Activated B cell treated with CpG ODN at 0.5 μM for 24 hours (primary cell): Measurements from ENCODE around the gene GPR17. TPM values are rescaled to one million over a fixed set of nuclear protein-coding genes. Genes with fewer than 3 reads are reported as not detected.

ENCODE experiments used
- ATAC-seq: fragments of 200-7000 bp; cut with Tn5 transposase; one replicate; pipeline ENCODE4 v1.10.0; 2021; ENCODE audit warnings: low read depth, mild to moderate bottlenecking, moderate library complexity
- CTCF ChIA-PET: fragments of 350-600 bp; sonication (Branson Sonifier 250); formaldehyde crosslinking; loops from one replicate; lab custom pipeline; 2021; ENCODE audit warnings: antibody characterized with exemption; lab: Charles Lee
- POLR2A ChIA-PET: fragments of 350-600 bp; sonication (Branson Sonifier 250); formaldehyde crosslinking; loops from one replicate; lab custom pipeline; 2021; ENCODE audit warnings: antibody characterized with exemption; lab: Charles Lee
- DNase-seq: peaks from one replicate; pipeline ENCODE4 v3.0.0; 2022
- H3K27ac Mint-ChIP-seq: one replicate; pipeline ENCODE4 v1.8.0; 2020; ENCODE audit warnings: mixed read lengths
- H3K27me3 Mint-ChIP-seq: one replicate; pipeline ENCODE4 v1.8.0; 2021; ENCODE audit warnings: mixed read lengths
- H3K36me3 Mint-ChIP-seq: one replicate; pipeline ENCODE4 v1.8.0; 2021; ENCODE audit warnings: low read depth, mixed read lengths
- H3K4me1 Mint-ChIP-seq: one replicate; pipeline ENCODE4 v1.8.0; 2021; ENCODE audit warnings: mixed read lengths
- H3K4me3 Mint-ChIP-seq: one replicate; pipeline ENCODE4 v1.8.0; 2020; ENCODE audit warnings: mild to moderate bottlenecking, mixed read lengths
- H3K9me3 Mint-ChIP-seq: one replicate; pipeline ENCODE4 v1.8.0; 2020; ENCODE audit warnings: mixed read lengths
- CTCF ChIP-seq: fragments of 200-600 bp; IDR thresholded peaks from one replicate; pipeline ENCODE4 v1.8.0; 2022; ENCODE audit warnings: antibody characterized with exemption, mild to moderate bottlenecking
- intact Hi-C: fragments of 100-400 bp; cut with micrococcal nuclease; formaldehyde crosslinking; loops from one replicate; pipeline ENCODE4 v1.15.1; 2024
- total RNA-seq: library from RNA; stranded (reverse); gene quantifications from 2 replicates; pipeline ENCODE4 v1.2.3, GENCODE V29; 2022

Gene GPR17
- total RNA-seq, 1 donor from 2014 or later = not detected

DNA sequence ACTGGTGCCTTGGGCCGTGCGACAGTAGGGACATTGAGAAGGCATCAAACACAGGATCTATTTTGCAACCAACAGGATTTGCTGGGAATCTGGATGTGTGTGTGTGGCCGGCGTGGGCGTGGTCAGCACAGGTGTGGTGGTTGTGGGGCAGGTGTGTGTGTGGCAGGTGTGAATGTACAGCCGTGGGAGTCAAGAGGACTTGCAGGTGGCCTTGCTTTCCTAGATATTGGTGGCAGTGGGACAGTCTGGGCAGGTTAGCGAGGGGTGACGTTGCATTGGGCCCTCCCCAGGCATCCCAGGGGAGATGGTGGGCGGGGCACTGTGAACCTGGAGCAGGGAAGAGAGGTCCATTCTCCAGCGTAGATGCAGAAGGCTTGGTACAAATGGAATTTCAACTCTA lies 32.6 kb downstream of the GPR17 start:
- POLR2A ChIA-PET = no interaction called here
- no peak for DNase-seq
- H3K27ac Mint-ChIP-seq = no peak overlapping the region
- H3K36me3 Mint-ChIP-seq = no peaks in the 10 kb centered on the region
- peaks cover 17% of the 10 kb centered on the region for H3K4me1 Mint-ChIP-seq
- no peak for TF ChIP-seq CTCF
- no peak for ATAC-seq
- H3K9me3 Mint-ChIP-seq = no peaks in the 10 kb centered on the region
- CTCF ChIA-PET = no interaction called here
- peaks cover 34% of the 10 kb centered on the region for H3K27me3 Mint-ChIP-seq
- intact Hi-C loops = no loop called here
- no peak overlapping the region for H3K4me3 Mint-ChIP-seq

DNA sequence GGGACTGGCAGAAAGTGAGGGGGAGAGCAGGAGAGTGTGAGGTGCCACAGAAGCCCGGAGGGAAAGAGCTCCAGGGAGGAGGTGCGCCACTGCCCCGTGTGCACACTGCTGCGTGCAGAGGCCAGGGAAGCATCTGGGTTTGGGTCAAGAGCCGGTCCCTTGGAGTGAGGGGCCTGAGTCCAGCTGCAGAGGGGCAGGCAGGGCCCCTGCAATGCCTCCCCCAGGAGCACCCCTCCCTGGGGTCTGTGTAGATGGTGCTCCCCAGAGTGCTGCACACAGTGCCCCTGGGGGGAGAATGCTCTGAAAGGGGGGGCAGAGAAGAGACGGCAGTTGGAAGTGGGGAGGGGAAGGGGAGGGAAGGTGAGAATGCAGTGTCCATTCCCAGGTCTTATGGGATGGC lies 33.0 kb downstream of the GPR17 start:
- no peak overlapping the region for H3K27ac Mint-ChIP-seq
- TF ChIP-seq CTCF = no peak
- no peaks in the 10 kb centered on the region for H3K36me3 Mint-ChIP-seq
- H3K4me3 Mint-ChIP-seq = no peak overlapping the region
- H3K9me3 Mint-ChIP-seq = no peaks in the 10 kb centered on the region
- DNase-seq (no peak), ATAC-seq (no peak)
- CTCF ChIA-PET = no interaction called here
- intact Hi-C loops = no loop called here
- POLR2A ChIA-PET = no interaction called here
- H3K4me1 Mint-ChIP-seq = peaks cover 17% of the 10 kb centered on the region
- H3K27me3 Mint-ChIP-seq = peaks cover 29% of the 10 kb centered on the region

- peak; percentile 28 for ATAC-seq
Observed at GRCh38 chr2:127679680-127680361, 33.9 kb downstream of the GPR17 start.

DNA sequence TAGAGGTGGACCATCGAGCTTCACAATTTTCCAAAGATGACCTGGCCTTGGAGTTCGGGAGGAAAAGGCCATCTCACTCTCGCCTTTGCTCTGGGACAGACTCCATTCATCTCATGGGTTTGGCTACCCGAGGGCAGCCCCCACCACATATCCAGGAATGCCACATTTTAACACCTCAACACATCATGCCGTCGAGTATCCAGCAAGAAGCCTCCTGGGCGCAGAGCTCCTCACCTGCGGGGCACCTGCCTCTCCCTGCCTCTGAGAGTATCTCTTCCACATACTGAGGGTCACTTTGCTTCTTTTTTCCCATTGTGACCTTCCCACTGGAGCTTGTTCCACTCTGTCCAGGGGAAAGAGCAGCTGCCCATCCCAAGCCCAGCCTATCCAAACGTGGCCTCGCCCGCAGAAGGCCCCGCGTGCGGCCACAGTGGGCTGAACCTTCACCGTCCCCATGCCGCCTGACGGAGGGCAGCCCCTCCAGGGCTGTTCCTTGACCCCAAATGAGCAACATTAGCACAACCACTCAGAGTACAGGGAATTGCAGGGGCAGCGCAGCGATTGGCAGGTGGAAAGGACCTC lies 34.8 kb downstream of the GPR17 start:
- no peaks in the 10 kb centered on the region for H3K36me3 Mint-ChIP-seq
- H3K4me1 Mint-ChIP-seq = peaks cover 9% of the 10 kb centered on the region
- CTCF ChIA-PET = no interaction called here
- ATAC-seq (no peak), DNase-seq (no peak)
- peaks cover 20% of the 10 kb centered on the region for H3K27me3 Mint-ChIP-seq
- TF ChIP-seq CTCF = no peak
- H3K27ac Mint-ChIP-seq = no peak overlapping the region
- H3K4me3 Mint-ChIP-seq = no peak overlapping the region
- POLR2A ChIA-PET = no interaction called here
- intact Hi-C loops = no loop called here
- H3K9me3 Mint-ChIP-seq = no peaks in the 10 kb centered on the region

More at GRCh38 chr2:127679680-127680361, 33.9 kb downstream of the GPR17 start:
- Mint-ChIP-seq H3K4me3 (no peak overlapping the region), H3K27me3 (peaks cover 24% of the 10 kb centered on the region), H3K4me1 (peaks cover 12% of the 10 kb centered on the region), H3K9me3 (no peaks in the 10 kb centered on the region), H3K36me3 (no peaks in the 10 kb centered on the region), H3K27ac (no peak overlapping the region)
- POLR2A ChIA-PET = no interaction called here
- intact Hi-C loops = no loop called here
- no peak for TF ChIP-seq CTCF
- CTCF ChIA-PET = no interaction called here
- DNase-seq = no peak

DNA sequence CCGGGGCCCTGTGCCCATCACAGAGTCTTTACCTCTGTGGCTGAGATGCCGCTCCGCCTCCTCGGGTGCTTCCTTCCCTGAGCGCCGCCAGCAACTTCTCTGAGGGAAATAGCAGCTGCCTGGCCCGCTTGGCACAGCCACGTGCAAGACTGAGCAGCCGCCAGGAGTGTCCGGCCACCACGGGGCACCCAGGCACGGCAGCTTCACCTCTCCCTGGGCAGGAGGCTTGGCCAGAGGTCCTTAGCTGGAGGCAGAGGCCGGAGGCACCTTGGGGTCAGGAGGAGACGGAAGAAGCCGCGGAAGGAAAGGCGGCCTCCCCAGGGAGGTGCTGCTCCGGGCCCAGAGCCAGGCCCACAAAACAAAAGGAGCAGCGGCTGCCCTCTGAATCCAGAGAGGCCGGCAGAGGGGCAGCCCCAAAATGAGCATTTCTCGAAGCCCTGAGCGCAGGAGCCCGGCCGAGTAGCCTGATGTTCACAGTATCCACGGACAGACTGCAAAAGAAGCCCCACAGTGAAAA lies 35.4 kb downstream of the GPR17 start:
- H3K9me3 Mint-ChIP-seq = no peaks in the 10 kb centered on the region
- ChIA-PET CTCF (no interaction called here), POLR2A (no interaction called here)
- no peak overlapping the region for H3K27ac Mint-ChIP-seq
- TF ChIP-seq CTCF = no peak
- H3K4me1 Mint-ChIP-seq = peaks cover 6% of the 10 kb centered on the region
- peaks cover 17% of the 10 kb centered on the region for H3K27me3 Mint-ChIP-seq
- ATAC-seq = no peak
- intact Hi-C loops = no loop called here
- no peak for DNase-seq
- peak overlapping the region; percentile 24 for H3K4me3 Mint-ChIP-seq
- H3K36me3 Mint-ChIP-seq = no peaks in the 10 kb centered on the region
